HEK293T (cell line): ENCODE measurements around the gene BLOC1S1.

Experiments
- CTCF ChIA-PET: fragments of 350-600 bp; formaldehyde crosslinking; extraction: SDS; loops from one replicate; lab custom pipeline; 2021; ENCODE audit warnings: antibody characterized with exemption, inconsistent platforms; lab: Yijun Ruan, JAX
- POLR2A ChIA-PET: fragments of 350-600 bp; formaldehyde crosslinking; extraction: SDS; loops from one replicate; lab custom pipeline; 2020; ENCODE audit warnings: antibody characterized with exemption, inconsistent platforms; lab: Yijun Ruan, JAX
- DNase-seq: peaks from one replicate; pipeline ENCODE4 v3.0.0; 2012; ENCODE audit warnings: mixed read lengths; ENCODE audit errors: extremely low spot score
- ARNT ChIP-seq: fragments of 450-650 bp; IDR thresholded peaks from 2 replicates; pipeline ENCODE4 v1.6.1; 2017; ENCODE audit warnings: mild to moderate bottlenecking
- BHLHE40 ChIP-seq: fragments of 450-650 bp; IDR thresholded peaks from 2 replicates; pipeline ENCODE4 v1.6.1; 2016; ENCODE audit warnings: mild to moderate bottlenecking, moderate library complexity, borderline replicate concordance
- CTBP1 ChIP-seq: fragments of 450-650 bp; IDR thresholded peaks from 2 replicates; pipeline ENCODE4 v1.6.1; 2016; ENCODE audit warnings: borderline replicate concordance
- ELF4 ChIP-seq: fragments of 450-650 bp; IDR thresholded peaks from 2 replicates; pipeline ENCODE4 v1.6.1; 2017; ENCODE audit warnings: antibody characterized with exemption
- FOXA1 ChIP-seq: fragments of 450-650 bp; IDR thresholded peaks from 2 replicates; pipeline ENCODE4 v1.6.1; 2016; ENCODE audit warnings: mild to moderate bottlenecking
- FOXK2 ChIP-seq: fragments of 450-650 bp; IDR thresholded peaks from 2 replicates; pipeline ENCODE4 v1.6.1; 2016; ENCODE audit warnings: mild to moderate bottlenecking
- FOXM1 ChIP-seq: fragments of 450-650 bp; IDR thresholded peaks from 2 replicates; pipeline ENCODE4 v1.6.1; 2017; ENCODE audit warnings: mild to moderate bottlenecking, borderline replicate concordance
- HDGF ChIP-seq: fragments of 450-650 bp; IDR thresholded peaks from 2 replicates; pipeline ENCODE4 v1.6.1; 2017; ENCODE audit warnings: antibody characterized with exemption, borderline replicate concordance
- L3MBTL2 ChIP-seq: fragments of 450-650 bp; conservative IDR thresholded peaks from 2 replicates; pipeline ENCODE4 v1.6.1; 2016; ENCODE audit warnings: mild to moderate bottlenecking
- LEF1 ChIP-seq: fragments of 450-650 bp; IDR thresholded peaks from 2 replicates; pipeline ENCODE4 v1.6.1; 2017; ENCODE audit warnings: mild to moderate bottlenecking, borderline replicate concordance
- NFRKB ChIP-seq: fragments of 450-650 bp; IDR thresholded peaks from 2 replicates; pipeline ENCODE4 v1.6.1; 2016; ENCODE audit warnings: mild to moderate bottlenecking, moderate library complexity
- SP1 ChIP-seq: fragments of 450-650 bp; IDR thresholded peaks from 2 replicates; pipeline ENCODE4 v1.6.1; 2017
- SUZ12 ChIP-seq: fragments of 450-650 bp; IDR thresholded peaks from 2 replicates; pipeline ENCODE4 v1.6.1; 2016; ENCODE audit warnings: mild to moderate bottlenecking
- TARDBP ChIP-seq: fragments of 450-650 bp; IDR thresholded peaks from 2 replicates; pipeline ENCODE4 v1.6.1; 2016
- ZNF384 ChIP-seq: fragments of 450-650 bp; IDR thresholded peaks from 2 replicates; pipeline ENCODE4 v1.6.1; 2016
- TF ChIP-seq, protein P1 (sequence below): fragments of 450-650 bp; IDR thresholded peaks from 2 replicates; pipeline ENCODE4 v1.6.1; 2016

The BLOC1S1 gene

DNA sequence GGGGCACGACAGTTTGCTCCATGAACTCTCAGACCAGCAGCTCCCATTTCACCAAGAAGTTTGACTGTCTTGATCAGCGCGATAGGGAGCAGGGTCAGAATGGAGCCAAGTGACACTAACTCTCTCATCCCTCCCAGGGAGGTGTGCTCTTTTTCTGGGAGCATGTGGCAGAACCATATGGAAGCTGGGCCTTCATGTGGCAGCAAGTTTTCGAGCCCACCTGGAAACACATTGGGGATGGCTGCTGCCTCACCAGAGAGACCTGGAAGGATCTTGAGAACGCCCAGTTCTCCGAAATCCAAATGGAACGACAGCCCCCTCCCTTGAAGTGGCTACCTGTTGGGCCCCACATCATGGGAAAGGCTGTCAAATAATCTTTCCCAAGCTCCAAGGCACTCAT is 32.2 kb upstream of the BLOC1S1 start:
- ChIA-PET POLR2A (interaction anchor here (1.6 kb wide), 1 partner anchor 23 kb away, joined by 4 read pairs; no protein-coding TSS in a partner anchor), CTCF (no interaction called here)
- no peak for DNase-seq
- TF ChIP-seq FOXK2 (no peak), LEF1 (no peak), L3MBTL2 (no peak), ZNF384 (no peak), SUZ12 (no peak), ARNT (no peak), FOXA1 (no peak), FOXM1 (no peak), HDGF (no peak), SP1 (no peak), CTBP1 (no peak), TARDBP (no peak), NFRKB (no peak), ELF4 (no peak), BHLHE40 (no peak)
- TF ChIP-seq, protein P1, sequence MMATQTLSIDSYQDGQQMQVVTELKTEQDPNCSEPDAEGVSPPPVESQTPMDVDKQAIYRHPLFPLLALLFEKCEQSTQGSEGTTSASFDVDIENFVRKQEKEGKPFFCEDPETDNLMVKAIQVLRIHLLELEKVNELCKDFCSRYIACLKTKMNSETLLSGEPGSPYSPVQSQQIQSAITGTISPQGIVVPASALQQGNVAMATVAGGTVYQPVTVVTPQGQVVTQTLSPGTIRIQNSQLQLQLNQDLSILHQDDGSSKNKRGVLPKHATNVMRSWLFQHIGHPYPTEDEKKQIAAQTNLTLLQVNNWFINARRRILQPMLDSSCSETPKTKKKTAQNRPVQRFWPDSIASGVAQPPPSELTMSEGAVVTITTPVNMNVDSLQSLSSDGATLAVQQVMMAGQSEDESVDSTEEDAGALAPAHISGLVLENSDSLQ: no peak

DNA sequence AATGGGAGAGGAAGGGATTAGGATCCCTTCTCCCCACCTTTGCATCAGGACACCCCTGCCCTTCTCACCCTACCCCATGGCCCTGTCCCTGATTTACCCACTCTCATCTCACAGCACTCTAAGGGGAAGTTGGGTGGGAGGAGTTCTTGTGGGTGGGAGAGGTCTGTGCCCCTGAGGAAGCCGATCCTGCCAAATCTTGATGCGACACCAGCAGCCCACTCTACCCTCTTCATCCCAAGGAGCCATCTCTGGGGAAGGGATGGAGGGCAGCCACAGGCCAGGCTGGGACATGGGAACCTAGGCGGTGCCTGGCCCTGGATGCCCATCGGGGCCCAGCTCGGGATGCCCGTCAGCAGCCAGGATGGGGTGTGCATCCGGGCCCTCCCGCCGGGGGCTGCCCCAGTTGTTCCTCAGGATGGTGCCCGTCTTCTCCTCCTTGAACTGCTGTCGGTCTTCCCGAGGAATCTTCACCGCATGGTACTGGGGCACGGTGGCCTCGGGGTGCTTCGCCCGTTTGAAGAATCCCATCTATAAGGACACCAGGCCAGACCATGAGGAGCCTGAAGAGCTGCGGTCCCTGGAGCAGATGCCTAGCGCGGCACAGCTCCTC is 31.0 kb upstream of the BLOC1S1 start:
- DNase-seq: no peak
- ChIA-PET CTCF (no interaction called here), POLR2A (interaction anchor here (1.6 kb wide), 1 partner anchor 22 kb away, joined by 4 read pairs; no protein-coding TSS in a partner anchor)
- no peak for TF ChIP-seq HDGF
- TF ChIP-seq FOXA1: no peak
- TF ChIP-seq ELF4: no peak
- TF ChIP-seq FOXK2: no peak
- TF ChIP-seq SP1: no peak
- no peak for TF ChIP-seq ARNT
- no peak for TF ChIP-seq LEF1
- TF ChIP-seq NFRKB: no peak
- TF ChIP-seq, protein P1: no peak
- no peak for TF ChIP-seq CTBP1
- no peak for TF ChIP-seq SUZ12
- no peak for TF ChIP-seq L3MBTL2
- TF ChIP-seq FOXM1: no peak
- no peak for TF ChIP-seq TARDBP
- TF ChIP-seq BHLHE40: no peak
- TF ChIP-seq ZNF384: no peak

GRCh38 chr12:55685671-55686070 is 30.2 kb upstream of the BLOC1S1 start:
- POLR2A ChIA-PET: no interaction called here
- CTCF ChIA-PET: no interaction called here

GRCh38 chr12:55686366-55687010 is 29.4 kb upstream of the BLOC1S1 start:
- DNase-seq: no peak
- ChIA-PET CTCF (interaction anchor here (0.7 kb wide), 1 partner anchor 52 kb away, joined by 3 read pairs; no protein-coding TSS in a partner anchor), POLR2A (no interaction called here)
- TF ChIP-seq CTBP1: no peak

More at GRCh38 chr12:55685671-55686070, 30.2 kb upstream of the BLOC1S1 start:
- TF ChIP-seq SP1: no peak
- no peak for TF ChIP-seq FOXK2
- TF ChIP-seq SUZ12: no peak
- no peak for TF ChIP-seq CTBP1
- no peak for TF ChIP-seq ARNT
- TF ChIP-seq ZNF384: no peak
- DNase-seq: no peak

- ChIA-PET CTCF (no interaction called here), POLR2A (no interaction called here)
- TF ChIP-seq ARNT: no peak
- TF ChIP-seq NFRKB: no peak
- TF ChIP-seq L3MBTL2: no peak
- no peak for TF ChIP-seq ZNF384
- no peak for TF ChIP-seq FOXK2
- TF ChIP-seq SUZ12: no peak
- no peak for TF ChIP-seq FOXA1
- DNase-seq: no peak
These were observed 28.1 kb upstream of the BLOC1S1 start for GRCh38 chr12:55687746-55688145.

GRCh38 chr12:55688716-55689655 is 26.9 kb upstream of the BLOC1S1 start:
- CTCF ChIA-PET: interaction anchor here (0.6 to 1.2 kb wide), 2 partner anchors 17 to 18 kb away, joined by 3 to 5 read pairs; no protein-coding TSS in a partner anchor
- TF ChIP-seq FOXA1: no peak
- no peak for TF ChIP-seq FOXM1
- no peak for TF ChIP-seq BHLHE40
- TF ChIP-seq CTBP1: no peak
- TF ChIP-seq FOXK2: no peak
- no peak for TF ChIP-seq LEF1
- TF ChIP-seq SP1: no peak
- no peak for TF ChIP-seq HDGF
- TF ChIP-seq L3MBTL2: no peak
- no peak for DNase-seq
- POLR2A ChIA-PET: no interaction called here
